ENCODE data around the gene TNIK.

DNA sequence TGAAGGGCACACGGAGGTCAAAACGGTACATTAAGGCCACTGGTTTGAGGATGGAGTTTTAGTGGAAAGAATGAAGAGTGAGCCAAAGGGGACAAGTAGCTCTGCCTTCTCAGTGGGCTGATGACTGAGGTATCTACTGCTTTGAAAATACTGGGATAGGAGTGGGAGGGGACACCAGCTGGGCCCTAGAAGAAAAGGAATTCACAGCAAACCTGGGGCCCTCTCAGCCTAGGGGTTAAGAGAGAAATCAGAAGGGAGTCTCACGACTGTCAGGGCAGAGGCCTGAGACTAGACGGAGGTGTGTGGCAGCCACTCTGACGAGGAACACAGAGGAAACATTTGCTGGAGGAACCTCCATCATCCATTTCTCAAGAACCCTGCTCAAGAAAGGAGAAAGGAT is 75.1 kb downstream of the TNIK start:
- TF ChIP-seq, protein P1, sequence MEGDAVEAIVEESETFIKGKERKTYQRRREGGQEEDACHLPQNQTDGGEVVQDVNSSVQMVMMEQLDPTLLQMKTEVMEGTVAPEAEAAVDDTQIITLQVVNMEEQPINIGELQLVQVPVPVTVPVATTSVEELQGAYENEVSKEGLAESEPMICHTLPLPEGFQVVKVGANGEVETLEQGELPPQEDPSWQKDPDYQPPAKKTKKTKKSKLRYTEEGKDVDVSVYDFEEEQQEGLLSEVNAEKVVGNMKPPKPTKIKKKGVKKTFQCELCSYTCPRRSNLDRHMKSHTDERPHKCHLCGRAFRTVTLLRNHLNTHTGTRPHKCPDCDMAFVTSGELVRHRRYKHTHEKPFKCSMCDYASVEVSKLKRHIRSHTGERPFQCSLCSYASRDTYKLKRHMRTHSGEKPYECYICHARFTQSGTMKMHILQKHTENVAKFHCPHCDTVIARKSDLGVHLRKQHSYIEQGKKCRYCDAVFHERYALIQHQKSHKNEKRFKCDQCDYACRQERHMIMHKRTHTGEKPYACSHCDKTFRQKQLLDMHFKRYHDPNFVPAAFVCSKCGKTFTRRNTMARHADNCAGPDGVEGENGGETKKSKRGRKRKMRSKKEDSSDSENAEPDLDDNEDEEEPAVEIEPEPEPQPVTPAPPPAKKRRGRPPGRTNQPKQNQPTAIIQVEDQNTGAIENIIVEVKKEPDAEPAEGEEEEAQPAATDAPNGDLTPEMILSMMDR (conservative IDR thresholded peaks at IDR 0.05; ENCODE audit: low read length) = no peak
- no peak for TF ChIP-seq EZH2phosphoT487 (IDR thresholded peaks at IDR 0.05; ENCODE audit: borderline replicate concordance)

Data from Loucy (cell line).